Mononuclear cell (primary cell): Measurements from ENCODE around the gene P2RX6. TPM values are rescaled to one million over a fixed set of nuclear protein-coding genes. Genes with fewer than 3 reads are reported as not detected.

Experiments
- H3K27me3 ChIP-seq: 2 replicates; pipeline ENCODE4 v1.6.0; 2011; ENCODE audit warnings: low read length, control low read depth; ENCODE audit not compliant: insufficient read depth
- H3K4me1 ChIP-seq: 2 replicates; pipeline ENCODE4 v1.5.1; 2011; ENCODE audit warnings: mild to moderate bottlenecking, low read length, control low read depth; ENCODE audit not compliant: insufficient read depth
- H3K4me3 ChIP-seq: 2 replicates; pipeline ENCODE4 v1.5.1; 2011; ENCODE audit warnings: mild to moderate bottlenecking, low read length, moderate library complexity
- H3K9me3 ChIP-seq: 2 replicates; pipeline ENCODE4 v1.5.1; 2011; ENCODE audit warnings: low read depth, mild to moderate bottlenecking, control low read depth, low read length
- total RNA-seq: library from RNA; depleted of rRNA; stranded (reverse); fragments of >200 nt; gene quantifications from one replicate; pipeline ENCODE4 v1.2.3, GENCODE V29; 2012

The P2RX6 gene
- total RNA-seq, 1 donor, result 0.21 TPM

DNA sequence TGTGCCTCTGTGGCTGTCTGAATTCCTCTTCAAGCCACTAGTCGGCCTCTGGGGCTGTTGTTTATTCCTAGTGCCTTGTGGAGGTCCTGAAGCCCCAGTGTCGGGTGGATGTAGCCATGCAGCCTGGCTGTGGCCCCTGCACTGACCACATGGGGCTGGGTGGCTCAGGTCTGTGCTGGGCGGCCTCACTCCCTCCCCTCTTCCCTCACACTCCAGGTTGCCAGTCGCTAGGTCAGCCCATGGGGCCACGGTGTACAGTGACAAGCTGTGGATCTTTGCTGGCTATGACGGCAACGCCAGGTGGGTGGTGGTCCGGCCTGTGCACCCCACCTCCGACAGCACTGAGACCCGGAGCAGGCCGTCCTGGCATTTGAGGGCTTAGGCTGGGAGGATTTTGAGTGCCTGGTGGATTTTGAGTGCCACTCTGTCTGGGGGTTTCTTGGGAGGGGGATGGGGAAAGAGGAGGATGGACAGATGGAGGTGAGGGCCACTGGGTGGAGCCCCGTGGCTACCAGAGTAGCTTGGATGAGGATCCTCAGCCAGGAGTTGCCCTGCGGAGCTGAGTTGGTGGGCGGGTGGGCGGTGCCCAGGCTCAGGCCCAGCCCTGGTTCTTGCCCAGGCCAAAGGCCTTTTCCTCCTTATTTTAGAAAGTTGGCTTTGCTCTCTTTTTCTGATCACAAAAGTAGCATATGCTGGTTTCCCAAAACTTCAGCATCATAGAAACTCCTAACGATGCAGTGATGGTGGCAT lies 26.2 kb upstream of the P2RX6 start:
- no peaks in the 10 kb centered on the region for H3K4me1 ChIP-seq
- no peaks in the 10 kb centered on the region for H3K27me3 ChIP-seq
- no peaks in the 10 kb centered on the region for H3K9me3 ChIP-seq

GRCh38 chr22:20989323-20990138 lies 25.4 kb upstream of the P2RX6 start:
- Histone ChIP-seq H3K27me3 (no peaks in the 10 kb centered on the region), H3K4me3 (no peak overlapping the region), H3K9me3 (no peaks in the 10 kb centered on the region), H3K4me1 (no peaks in the 10 kb centered on the region)

More for the DNA sequence above, 26.2 kb upstream of the P2RX6 start:
- no peak overlapping the region for H3K4me3 ChIP-seq

- Histone ChIP-seq H3K9me3 (no peaks in the 10 kb centered on the region), H3K4me1 (no peaks in the 10 kb centered on the region), H3K4me3 (no peak overlapping the region), H3K27me3 (no peaks in the 10 kb centered on the region)
These were observed 24.5 kb upstream of the P2RX6 start for GRCh38 chr22:20990184-20991180.

DNA sequence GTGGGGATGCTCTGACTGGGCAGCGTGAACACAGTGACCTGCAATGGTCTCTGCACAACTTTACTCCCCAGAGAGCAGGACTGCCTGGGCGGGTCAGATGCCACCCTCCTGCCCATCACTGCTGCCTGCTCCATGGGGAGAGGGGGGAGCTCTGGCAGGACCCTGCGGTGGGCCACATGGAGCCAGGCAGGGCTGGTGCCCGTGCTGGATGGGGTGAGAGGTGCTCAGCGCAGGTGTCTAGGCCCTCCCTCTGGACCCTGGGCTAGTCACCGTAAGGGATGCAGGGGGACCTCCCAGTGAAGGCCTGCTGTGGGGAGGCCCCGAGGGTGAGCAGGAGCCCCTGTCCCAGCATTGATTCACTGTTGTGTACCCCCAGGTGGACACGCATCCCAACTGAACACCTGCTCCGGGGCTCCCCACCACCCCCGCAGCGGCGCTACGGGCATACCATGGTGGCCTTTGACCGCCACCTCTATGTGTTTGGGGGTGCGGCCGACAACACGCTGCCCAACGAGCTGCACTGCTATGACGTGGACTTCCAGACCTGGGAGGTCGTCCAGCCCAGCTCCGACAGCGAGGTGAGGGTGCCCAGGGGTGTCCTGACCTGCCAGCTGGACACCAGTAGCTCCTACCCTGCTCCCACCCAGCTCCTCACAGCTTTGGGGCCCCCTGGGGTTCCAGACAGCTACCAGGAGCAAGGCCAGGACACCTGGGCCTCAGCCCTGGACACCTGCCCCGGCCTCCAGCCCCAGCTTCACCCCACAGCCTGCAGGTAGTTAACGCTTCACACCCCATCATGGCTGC lies 23.5 kb upstream of the P2RX6 start:
- H3K27me3 ChIP-seq, result no peaks in the 10 kb centered on the region
- H3K4me1 ChIP-seq, result no peaks in the 10 kb centered on the region
- H3K9me3 ChIP-seq, result no peaks in the 10 kb centered on the region
- no peak overlapping the region for H3K4me3 ChIP-seq

GRCh38 chr22:20992056-20992442 lies 22.9 kb upstream of the P2RX6 start:
- no peaks in the 10 kb centered on the region for H3K9me3 ChIP-seq
- no peaks in the 10 kb centered on the region for H3K4me1 ChIP-seq
- H3K4me3 ChIP-seq, result no peak overlapping the region
- no peaks in the 10 kb centered on the region for H3K27me3 ChIP-seq

DNA sequence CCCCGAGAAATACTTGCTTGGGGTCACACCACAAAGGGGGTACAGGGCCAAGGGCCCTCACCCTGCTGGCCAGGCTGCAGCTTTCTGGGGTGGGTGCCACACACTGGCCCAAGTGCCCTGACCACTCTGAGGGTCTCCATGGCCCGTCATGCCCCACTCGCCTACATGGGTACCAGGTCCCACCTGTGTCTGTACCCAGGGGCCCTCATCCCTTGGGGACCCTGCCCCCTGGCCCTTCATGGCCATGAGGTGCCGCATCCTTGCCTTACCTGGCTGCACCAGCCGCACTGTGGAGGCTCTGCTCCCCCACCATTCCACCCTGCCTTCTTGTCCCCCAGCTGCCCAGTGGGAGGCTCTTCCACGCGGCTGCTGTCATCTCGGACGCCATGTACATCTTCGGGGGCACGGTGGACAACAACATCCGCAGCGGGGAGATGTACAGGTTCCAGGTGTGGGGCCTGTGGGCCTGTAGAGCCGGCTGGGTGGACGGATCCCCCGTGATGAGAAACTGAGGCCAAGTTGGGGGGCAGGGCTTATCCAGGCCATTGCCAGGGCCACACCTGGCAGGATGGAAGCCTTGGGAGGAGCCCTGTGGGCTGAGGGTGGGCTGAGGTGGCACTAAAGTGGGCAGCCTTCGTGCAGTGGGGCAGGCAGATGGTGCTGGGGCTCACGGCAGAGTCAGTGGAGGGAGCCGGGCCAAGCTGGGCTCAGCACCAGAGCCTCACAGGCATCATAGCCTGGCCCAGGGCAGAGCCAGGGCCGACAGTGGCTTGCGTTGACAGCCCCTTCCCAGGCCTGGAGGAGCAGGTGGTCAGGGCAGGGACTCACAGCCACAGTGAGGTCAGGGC lies 22.3 kb upstream of the P2RX6 start:
- Histone ChIP-seq H3K4me3 (no peak overlapping the region), H3K9me3 (no peaks in the 10 kb centered on the region), H3K27me3 (no peaks in the 10 kb centered on the region), H3K4me1 (no peaks in the 10 kb centered on the region)

DNA sequence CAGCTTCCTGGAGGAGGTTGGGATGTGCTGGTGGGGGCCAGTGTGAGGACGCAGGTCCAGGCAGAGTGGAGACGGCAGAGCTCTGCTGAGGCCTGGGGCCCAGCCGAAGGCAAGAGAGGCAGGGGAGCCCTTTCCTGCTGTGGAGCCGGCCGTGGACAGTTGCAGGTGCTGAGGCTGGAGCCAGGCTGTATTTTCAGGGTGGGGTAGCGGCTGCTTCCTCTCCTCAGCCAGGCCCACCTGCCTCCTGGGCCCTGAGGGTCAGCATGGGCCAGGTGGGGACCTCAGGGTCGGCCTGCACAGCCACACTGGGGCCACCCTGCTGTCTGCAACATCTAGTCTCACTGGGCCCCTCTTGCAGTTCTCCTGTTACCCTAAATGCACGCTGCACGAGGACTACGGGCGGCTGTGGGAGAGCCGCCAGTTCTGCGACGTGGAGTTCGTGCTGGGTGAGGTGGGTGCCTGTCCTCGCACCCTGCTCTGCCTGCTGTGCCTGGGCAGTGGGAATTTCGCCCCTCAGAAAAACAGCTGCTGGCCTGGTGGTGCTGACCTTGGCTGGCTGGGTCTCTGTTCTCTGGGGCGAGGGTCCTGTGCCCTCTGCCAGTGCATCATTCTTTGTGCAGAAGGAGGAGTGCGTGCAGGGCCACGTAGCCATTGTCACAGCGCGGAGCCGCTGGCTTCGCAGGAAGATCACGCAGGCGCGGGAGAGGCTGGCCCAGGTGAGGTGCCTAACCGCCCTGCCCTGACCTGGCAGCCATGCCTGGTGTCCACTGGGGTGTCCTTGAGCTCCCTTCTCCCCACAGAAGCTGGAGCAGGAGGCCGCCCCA lies 21.4 kb upstream of the P2RX6 start:
- no peaks in the 10 kb centered on the region for H3K9me3 ChIP-seq
- no peaks in the 10 kb centered on the region for H3K4me1 ChIP-seq
- no peak overlapping the region for H3K4me3 ChIP-seq
- H3K27me3 ChIP-seq, result no peaks in the 10 kb centered on the region

GRCh38 chr22:20994128-20994901 lies 20.6 kb upstream of the P2RX6 start:
- Histone ChIP-seq H3K27me3 (no peaks in the 10 kb centered on the region), H3K9me3 (no peaks in the 10 kb centered on the region), H3K4me1 (no peaks in the 10 kb centered on the region), H3K4me3 (no peak overlapping the region)

DNA sequence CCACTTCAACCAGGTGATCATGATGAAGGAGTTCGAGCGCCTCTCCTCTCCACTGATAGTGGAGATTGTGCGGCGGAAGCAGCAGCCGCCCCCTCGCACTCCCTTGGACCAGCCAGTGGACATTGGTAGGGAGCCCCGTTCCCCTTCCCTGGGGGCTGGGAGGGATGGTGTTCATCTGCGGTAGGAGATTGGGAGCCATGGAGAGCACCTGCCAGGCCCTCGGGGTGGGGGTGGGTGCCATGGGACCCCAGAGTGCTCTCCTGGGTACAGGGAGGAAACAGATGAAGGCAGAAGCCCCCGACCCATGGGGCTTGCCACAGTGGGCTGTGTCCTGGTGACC lies 20.1 kb upstream of the P2RX6 start:
- Histone ChIP-seq H3K4me1 (peaks cover 5% of the 10 kb centered on the region), H3K9me3 (no peaks in the 10 kb centered on the region), H3K27me3 (no peaks in the 10 kb centered on the region), H3K4me3 (no peak overlapping the region)

DNA sequence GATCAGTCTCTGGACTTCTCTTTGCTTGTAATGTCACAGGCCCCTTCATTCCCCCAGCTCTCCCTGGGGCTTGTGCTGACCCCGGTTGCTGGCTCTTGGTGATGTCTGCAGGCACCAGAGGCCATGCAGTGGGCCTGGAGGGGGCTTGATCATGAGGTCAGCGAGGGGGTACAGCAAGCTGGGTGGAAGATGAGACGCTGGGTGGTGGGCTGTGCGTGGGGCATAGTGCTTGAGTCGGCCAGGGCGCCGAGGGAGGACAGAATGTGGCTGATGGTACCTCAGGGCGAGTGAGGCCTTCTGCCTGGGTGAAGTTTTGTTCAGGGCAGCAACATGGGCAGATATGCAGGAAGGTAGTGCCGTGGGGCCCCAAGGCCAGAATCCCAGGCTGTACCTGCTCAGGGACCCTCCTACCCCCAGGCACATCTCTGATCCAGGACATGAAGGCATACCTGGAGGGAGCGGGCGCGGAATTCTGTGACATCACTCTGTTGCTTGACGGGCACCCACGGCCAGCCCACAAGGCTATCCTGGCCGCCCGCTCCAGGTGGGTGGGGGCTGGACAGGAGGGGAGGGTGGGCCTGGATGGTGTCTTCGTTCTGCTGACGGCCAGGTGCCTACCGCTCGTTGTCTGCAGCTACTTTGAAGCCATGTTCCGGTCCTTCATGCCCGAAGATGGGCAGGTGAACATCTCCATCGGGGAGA lies 19.5 kb upstream of the P2RX6 start:
- Histone ChIP-seq H3K9me3 (no peaks in the 10 kb centered on the region), H3K27me3 (no peaks in the 10 kb centered on the region), H3K4me1 (peaks cover 11% of the 10 kb centered on the region), H3K4me3 (no peak overlapping the region)

DNA sequence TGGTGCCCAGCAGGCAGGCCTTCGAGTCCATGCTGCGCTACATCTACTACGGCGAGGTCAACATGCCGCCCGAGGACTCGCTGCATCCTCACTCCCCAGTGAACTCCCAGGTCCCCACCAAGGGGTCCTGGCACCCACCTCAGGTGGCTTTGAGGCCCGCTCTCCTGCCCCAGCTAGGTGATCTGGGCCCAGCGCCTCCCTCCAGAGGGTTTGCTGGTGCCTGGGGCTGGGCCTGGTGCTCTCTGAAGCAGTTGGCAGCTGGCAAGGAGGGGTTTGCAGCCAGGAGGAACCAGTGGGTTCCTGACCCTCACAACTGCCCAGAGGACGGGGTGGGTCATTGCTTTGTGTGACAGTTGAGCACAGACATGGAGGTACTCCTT lies 18.9 kb upstream of the P2RX6 start:
- Histone ChIP-seq H3K4me3 (no peak overlapping the region), H3K27me3 (no peaks in the 10 kb centered on the region), H3K9me3 (no peaks in the 10 kb centered on the region), H3K4me1 (peaks cover 16% of the 10 kb centered on the region)
